Muscle layer of duodenum (tissue), 2 donors: ENCODE data around the gene ALDOC.

ENCODE experiments used
- H3K27ac ChIP-seq: one replicate; pipeline ENCODE4 v1.7.0; 2013; ENCODE audit warnings: mild to moderate bottlenecking, low read length
- H3K27me3 ChIP-seq: one replicate; pipeline ENCODE4 v1.7.0; 2013; ENCODE audit warnings: low read depth, mild to moderate bottlenecking, control low read depth, low read length
- H3K36me3 ChIP-seq, 2 donors: one replicate each; pipeline ENCODE4 v1.7.0; 2013; ENCODE audit warnings: low read length in 2 of 2, control low read depth in 1 of 2, mild to moderate bottlenecking in 1 of 2; ENCODE audit not compliant: insufficient read depth in 2 of 2, control insufficient read depth in 1 of 2
- H3K4me1 ChIP-seq, 2 donors: one replicate each; pipeline ENCODE4 v1.7.0; 2013; ENCODE audit warnings: low read length in 2 of 2, mild to moderate bottlenecking in 2 of 2, control low read depth in 1 of 2, moderate library complexity in 1 of 2; ENCODE audit not compliant: insufficient read depth in 2 of 2, control insufficient read depth in 1 of 2
- H3K4me3 ChIP-seq, 2 donors: one replicate each; pipeline ENCODE4 v1.7.0; 2013; ENCODE audit warnings: low read length in 2 of 2, low read depth in 1 of 2, mild to moderate bottlenecking in 1 of 2
- H3K9me3 ChIP-seq, 2 donors: one replicate each; pipeline ENCODE4 v1.7.0; 2013; ENCODE audit warnings: low read length in 2 of 2, control low read depth in 1 of 2, mild to moderate bottlenecking in 1 of 2; ENCODE audit not compliant: control insufficient read depth in 1 of 2
- donor health status: healthy.

Gene ALDOC

DNA sequence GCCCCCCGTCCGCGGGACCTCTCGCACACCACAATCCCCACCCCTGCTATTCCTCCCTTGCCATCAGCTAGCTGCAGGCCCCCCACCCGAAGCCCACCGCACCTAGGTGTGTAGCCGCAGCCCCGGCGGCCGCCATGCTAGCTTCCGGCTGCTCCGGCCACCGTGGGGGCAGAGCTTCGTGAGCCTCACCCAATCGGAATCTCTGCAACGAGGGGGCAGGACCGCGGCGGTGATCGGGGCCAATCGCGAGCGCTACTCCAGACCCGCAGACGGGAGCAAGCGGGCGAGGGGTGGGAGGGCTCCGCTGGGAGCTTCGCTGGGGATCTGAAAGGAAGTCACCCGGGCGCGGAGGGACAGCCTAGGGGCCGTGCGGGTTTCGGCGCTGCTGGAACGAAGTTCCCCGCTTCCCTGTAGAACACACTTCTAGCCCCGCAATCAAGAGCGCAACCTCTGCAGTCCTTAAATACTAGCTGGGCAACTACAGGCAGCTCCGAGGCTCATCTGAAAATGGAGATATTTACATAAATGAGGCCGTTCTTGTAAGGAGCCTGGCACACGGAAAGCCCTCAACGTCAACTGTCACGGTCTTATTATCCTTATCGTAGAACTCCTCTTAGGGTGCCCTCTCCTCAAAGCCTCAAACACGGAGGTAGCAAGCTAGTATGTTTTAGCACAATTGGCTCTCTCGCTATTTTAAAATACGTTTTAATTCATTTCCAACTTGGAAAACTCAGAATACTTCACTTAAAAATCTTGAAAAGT is 5.2 kb downstream of the ALDOC start, which contains the start of gene PIGS:
Gene PIGS, minus strand, starts transcription at position 164 of the 762 bp plus-strand sequence. Its CDS starts 28 bp downstream, at position 136.
- peak within 1 kb of the TSS; percentile 88 for H3K27ac ChIP-seq
- H3K4me3 ChIP-seq, result peak within 1 kb of the TSS; percentile 91 to 99
- H3K4me1 ChIP-seq, result peaks cover 8 to 30% of the 10 kb centered on the region in 2 donors
- H3K27me3 ChIP-seq, result no peaks in the 10 kb centered on the region
- H3K36me3 ChIP-seq, result peaks cover 0 to 3% of the 10 kb centered on the region in 2 donors
- no peaks in the 10 kb centered on the region for H3K9me3 ChIP-seq

DNA sequence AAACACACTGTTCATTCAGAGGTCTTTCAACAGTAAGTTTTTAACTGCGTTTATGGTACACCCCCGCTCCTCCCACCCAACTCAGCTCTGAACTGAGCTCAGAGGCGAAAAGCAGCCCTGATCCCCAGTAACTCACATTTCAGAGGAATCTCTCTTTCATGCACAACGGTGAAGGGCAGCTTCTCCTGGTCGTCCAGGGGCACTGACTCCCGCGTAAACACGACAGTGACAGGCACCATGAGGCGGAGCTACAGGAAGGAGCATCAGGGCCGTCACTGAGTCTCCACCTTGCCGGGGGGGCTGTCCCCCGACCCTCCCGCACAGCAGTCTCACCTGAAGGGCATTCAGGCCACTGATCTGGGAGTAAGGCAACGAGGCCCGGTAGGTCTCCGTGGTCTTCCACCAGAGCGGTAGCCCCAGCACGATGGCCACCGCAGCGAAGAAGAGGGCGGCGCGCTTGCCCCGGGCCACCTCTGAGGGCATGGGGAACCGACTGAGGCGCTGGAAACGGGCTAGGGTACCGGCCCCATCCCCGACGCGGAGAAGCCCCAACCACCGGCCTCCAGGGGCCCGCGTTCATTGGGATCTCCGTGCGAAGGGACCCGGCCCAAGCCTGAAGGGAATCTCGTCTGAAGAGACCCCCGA is 5.9 kb downstream of the ALDOC start:
- H3K9me3 ChIP-seq, result no peaks in the 10 kb centered on the region
- peak overlapping the region; percentile 65 for H3K27ac ChIP-seq
- H3K4me1 ChIP-seq, result peaks cover 8 to 26% of the 10 kb centered on the region in 2 donors
- H3K4me3 ChIP-seq, result peak overlapping the region; percentile 91 to 99
- no peaks in the 10 kb centered on the region for H3K27me3 ChIP-seq
- peaks cover 0 to 3% of the 10 kb centered on the region in 2 donors for H3K36me3 ChIP-seq

DNA sequence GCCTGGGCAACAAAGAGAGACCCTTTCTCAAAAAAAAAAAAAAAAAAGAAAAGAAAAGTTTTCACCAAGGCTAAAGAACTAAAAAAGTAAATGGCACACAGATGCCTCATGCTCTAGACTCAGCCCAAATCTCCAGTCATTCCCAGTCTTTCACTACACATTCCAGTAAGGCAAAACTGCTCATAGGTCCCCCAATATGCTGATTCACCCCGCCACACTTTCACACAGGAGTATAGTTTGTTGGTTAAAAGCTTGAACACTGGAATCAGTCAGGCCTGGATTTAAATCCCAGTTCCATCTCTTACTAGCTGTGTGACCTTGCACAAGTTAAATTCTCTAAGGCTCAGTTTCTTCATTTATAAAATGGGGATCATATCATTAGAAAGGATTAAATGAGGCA is 7.2 kb downstream of the ALDOC start:
- H3K36me3 ChIP-seq, result peaks cover 0 to 3% of the 10 kb centered on the region in 2 donors
- H3K9me3 ChIP-seq, result no peaks in the 10 kb centered on the region
- peaks cover 8 to 25% of the 10 kb centered on the region in 2 donors for H3K4me1 ChIP-seq
- no peak overlapping the region for H3K4me3 ChIP-seq
- no peak overlapping the region for H3K27ac ChIP-seq
- no peaks in the 10 kb centered on the region for H3K27me3 ChIP-seq

DNA sequence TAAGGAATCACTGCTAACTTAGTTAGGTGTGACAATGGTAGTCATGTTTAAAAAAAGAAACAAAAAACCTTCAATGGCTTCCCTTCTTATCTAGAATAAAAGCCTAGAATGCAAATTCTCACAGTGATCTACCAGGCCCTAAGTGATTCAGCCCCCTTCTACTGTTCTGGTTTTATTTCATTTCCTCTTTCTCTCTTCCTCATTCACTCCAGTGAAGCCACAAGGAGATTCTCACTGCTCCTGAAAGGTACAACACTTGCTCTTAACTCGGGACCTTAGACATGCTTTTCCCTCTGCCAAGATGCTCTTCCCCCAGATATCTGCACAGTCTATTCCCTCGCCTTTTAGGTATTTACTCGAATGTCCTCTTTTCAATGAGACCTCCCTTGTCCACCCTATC is 9.1 kb downstream of the ALDOC start:
- Histone ChIP-seq H3K27me3 (no peaks in the 10 kb centered on the region), H3K27ac (no peak overlapping the region), H3K4me3 (no peak overlapping the region), H3K4me1 (peaks cover 8 to 24% of the 10 kb centered on the region in 2 donors), H3K9me3 (no peaks in the 10 kb centered on the region), H3K36me3 (peaks cover 4 to 14% of the 10 kb centered on the region in 2 donors)

DNA sequence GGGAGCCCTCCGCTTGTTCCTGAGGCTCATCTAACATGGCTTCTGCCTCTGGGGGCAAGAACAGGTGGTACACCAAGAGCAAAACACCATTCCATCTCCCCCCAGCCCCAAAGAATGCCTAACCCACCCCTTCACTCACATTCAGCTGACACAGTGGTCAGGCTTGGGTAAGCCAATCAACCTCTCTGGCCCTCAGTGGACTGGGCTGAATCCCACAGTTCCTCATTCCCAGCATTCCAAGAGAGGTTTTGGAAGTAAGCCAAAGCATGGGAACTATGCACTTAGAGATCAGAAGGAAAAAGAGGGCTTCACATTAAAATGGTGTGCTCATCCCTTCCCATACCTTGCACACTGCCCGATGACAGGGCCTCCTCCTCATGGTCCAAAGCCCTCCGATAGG is 13.2 kb downstream of the ALDOC start:
- H3K4me1 ChIP-seq, result no peaks in the 10 kb centered on the region
- no peak overlapping the region for H3K4me3 ChIP-seq
- H3K27me3 ChIP-seq, result no peaks in the 10 kb centered on the region
- peaks cover 22 to 31% of the 10 kb centered on the region in 2 donors for H3K36me3 ChIP-seq
- H3K9me3 ChIP-seq, result no peaks in the 10 kb centered on the region
- no peak overlapping the region for H3K27ac ChIP-seq

DNA sequence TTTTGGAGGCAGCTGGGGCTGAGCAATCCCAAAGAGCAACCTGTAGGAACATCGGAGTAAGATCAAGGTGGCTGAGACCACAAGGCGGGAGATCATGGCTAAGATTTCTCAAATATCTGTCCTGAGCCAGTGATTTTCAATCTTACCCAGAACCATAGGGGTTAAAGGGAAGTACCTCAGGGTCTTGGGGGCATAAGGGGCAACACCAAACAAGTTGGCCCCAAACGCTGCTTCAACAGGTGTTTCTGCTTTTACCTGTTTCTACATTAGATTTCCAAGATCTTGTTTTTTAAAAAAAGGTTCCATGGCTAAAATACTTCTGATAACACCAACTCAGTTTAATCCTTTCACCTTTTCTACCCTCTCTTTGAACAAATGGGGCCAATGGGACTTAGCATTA is 21.7 kb downstream of the ALDOC start:
- H3K27me3 ChIP-seq, result no peaks in the 10 kb centered on the region
- no peak overlapping the region for H3K27ac ChIP-seq
- peaks cover 4 to 19% of the 10 kb centered on the region in 2 donors for H3K4me1 ChIP-seq
- no peaks in the 10 kb centered on the region for H3K9me3 ChIP-seq
- no peak overlapping the region for H3K4me3 ChIP-seq
- peaks cover 50 to 59% of the 10 kb centered on the region in 2 donors for H3K36me3 ChIP-seq

DNA sequence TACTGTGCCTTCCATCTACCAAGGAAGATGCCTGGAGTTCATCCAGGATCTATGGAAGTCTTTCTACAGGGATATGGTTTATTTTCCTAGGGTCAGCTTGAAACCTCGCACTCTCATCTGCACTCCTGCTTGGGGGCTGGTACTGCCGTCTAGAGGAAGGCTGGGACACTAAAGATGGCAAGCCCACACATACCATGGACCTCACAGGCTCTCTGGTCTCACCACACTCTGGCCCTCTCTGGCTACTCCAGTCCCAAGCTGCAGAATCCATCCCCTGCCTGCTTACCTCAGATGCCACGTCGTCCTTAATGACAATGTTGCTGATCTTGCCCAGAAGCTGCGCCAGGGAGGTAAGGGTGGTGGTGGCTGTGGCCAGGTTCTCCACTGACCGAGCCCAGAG is 22.1 kb downstream of the ALDOC start:
- Histone ChIP-seq H3K9me3 (no peaks in the 10 kb centered on the region), H3K36me3 (peaks cover 46 to 54% of the 10 kb centered on the region in 2 donors), H3K27ac (no peak overlapping the region), H3K4me3 (no peak overlapping the region), H3K27me3 (no peaks in the 10 kb centered on the region), H3K4me1 (peaks cover 4 to 24% of the 10 kb centered on the region in 2 donors)

DNA sequence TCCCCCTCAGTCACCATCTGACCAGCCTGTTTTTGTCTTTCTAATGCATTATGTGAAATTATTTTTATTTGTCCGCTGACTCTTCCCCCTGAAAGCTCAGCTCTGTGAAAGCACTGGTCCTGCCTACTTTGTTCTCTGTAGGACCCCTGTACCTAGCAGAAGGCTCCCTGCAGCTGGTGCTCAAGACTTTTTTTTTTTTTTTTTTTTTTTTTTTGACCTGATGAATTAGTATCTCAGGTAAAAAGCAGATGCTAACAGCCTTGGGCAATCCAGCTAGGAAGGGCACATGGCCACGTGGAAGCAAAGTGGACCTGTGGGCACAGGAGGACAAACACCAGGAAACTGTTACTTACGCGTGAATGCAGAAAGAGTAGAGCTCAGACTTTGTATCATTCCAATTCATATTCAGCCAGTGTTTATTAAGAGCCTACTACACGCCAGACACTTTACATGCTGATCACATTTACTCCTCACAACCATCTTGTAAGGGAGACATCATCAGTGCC is 23.6 kb downstream of the ALDOC start:
- H3K27ac ChIP-seq, result no peak overlapping the region
- H3K36me3 ChIP-seq, result peaks cover 40 to 46% of the 10 kb centered on the region in 2 donors
- peaks cover 4 to 29% of the 10 kb centered on the region in 2 donors for H3K4me1 ChIP-seq
- peak overlapping the region; percentile 45 to 79 for H3K4me3 ChIP-seq
- H3K9me3 ChIP-seq, result no peaks in the 10 kb centered on the region
- no peaks in the 10 kb centered on the region for H3K27me3 ChIP-seq

DNA sequence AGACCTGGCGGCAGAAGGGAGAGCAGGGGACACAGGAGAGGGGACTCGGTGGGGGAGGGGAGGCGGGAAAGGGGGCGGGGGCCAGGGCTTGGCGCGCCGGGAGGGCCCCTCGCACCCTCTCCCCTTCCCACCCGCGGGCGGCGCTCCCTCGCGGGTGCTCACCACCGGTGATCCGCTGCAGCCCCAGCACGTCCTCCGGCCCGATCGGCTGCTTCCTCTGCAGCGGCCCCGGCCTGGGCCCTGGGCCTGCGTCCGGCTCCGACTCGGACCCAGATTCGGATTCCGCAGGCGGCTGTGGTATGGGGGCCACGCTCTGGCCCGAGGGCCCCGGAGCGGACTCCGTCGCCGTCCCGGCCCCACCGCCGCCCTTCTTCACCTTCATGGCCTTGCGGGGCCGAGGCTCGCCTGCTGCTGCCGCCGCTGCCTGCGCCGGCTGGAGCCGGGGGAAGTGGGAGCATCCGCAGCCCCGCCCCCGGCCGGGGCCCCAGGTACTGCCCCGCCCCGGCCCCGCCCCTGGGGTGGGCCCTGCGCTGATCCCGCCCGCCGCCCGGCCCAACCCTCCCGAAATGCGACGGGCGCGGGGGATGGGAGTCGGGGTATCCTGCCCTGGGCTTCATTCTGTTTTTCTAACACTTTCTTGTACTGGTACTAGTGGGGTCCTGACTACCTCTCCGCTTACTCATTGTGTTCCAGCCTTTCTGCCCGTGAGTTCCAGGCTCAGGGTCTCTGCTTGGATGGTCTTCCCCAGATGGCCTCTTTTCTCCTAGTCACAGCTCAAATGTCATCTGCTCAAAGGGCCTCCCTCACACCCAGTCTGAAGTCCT is 24.3 kb downstream of the ALDOC start, which contains the start of gene UNC119:
Gene UNC119, minus strand, starts transcription at position 449 of the 824 bp plus-strand sequence. Its CDS starts 67 bp downstream, at position 382.
- H3K27ac ChIP-seq, result no peak within 1 kb of the TSS
- H3K36me3 ChIP-seq, result peaks cover 35 to 40% of the 10 kb centered on the region in 2 donors
- H3K4me3 ChIP-seq, result peak within 1 kb of the TSS; percentile 45 to 79
- H3K4me1 ChIP-seq, result peaks cover 4 to 29% of the 10 kb centered on the region in 2 donors
- H3K9me3 ChIP-seq, result no peaks in the 10 kb centered on the region
- H3K27me3 ChIP-seq, result no peaks in the 10 kb centered on the region

DNA sequence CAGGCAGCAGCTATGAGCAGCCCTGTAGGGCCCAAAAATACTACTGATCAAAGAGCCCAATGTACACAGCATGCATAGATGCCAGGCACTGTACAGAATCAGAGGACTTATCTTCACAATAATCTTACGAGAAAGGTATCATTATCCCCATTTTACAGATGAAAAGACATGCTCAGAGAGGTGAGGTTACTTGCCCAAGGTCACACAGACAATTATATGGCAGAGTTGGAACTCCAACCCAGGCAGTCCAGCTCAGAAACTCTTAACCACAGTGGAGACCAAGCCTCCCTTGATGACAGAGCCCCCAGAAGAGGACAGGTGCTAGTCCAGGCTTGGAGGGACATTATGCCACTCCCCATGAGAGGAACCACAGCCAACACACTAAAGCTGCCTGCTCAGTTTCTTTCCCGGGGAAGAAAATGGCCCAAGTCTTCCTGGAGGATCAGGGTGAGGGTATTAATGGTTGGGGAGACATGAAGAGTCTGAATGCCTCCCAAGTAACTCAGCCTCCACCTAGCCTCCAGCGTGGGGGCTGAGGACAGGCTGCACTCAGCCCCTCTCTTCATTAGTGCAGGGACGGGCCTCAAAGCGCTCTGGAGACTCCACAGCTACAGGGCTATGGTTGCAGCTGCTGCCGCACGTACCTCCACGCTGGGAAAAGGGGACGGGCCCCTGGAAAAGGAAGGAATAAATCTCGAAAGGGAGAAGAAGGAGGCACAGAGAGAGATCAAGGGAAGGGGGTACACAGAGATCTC is 25.1 kb downstream of the ALDOC start:
- H3K36me3 ChIP-seq, result peaks cover 28 to 36% of the 10 kb centered on the region in 2 donors
- H3K4me3 ChIP-seq, result peak overlapping the region; percentile 45 to 79
- peaks cover 4 to 29% of the 10 kb centered on the region in 2 donors for H3K4me1 ChIP-seq
- no peaks in the 10 kb centered on the region for H3K9me3 ChIP-seq
- no peak overlapping the region for H3K27ac ChIP-seq
- no peaks in the 10 kb centered on the region for H3K27me3 ChIP-seq
